GM21447 (cell line): ENCODE measurements around the gene MIS18A.
"Not testable (repeated sequence)": the region's sequence is repeated elsewhere in the genome, so short reads cannot be mapped to it uniquely, and the experiment has no call there.

Experiments used
- ATAC-seq: cut with Tn5 transposase; IDR thresholded peaks from one replicate; pipeline ENCODE4 v1.9.1; 2021; ENCODE audit not compliant: unreplicated experiment

The MIS18A gene, protein sequence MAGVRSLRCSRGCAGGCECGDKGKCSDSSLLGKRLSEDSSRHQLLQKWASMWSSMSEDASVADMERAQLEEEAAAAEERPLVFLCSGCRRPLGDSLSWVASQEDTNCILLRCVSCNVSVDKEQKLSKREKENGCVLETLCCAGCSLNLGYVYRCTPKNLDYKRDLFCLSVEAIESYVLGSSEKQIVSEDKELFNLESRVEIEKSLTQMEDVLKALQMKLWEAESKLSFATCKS

DNA sequence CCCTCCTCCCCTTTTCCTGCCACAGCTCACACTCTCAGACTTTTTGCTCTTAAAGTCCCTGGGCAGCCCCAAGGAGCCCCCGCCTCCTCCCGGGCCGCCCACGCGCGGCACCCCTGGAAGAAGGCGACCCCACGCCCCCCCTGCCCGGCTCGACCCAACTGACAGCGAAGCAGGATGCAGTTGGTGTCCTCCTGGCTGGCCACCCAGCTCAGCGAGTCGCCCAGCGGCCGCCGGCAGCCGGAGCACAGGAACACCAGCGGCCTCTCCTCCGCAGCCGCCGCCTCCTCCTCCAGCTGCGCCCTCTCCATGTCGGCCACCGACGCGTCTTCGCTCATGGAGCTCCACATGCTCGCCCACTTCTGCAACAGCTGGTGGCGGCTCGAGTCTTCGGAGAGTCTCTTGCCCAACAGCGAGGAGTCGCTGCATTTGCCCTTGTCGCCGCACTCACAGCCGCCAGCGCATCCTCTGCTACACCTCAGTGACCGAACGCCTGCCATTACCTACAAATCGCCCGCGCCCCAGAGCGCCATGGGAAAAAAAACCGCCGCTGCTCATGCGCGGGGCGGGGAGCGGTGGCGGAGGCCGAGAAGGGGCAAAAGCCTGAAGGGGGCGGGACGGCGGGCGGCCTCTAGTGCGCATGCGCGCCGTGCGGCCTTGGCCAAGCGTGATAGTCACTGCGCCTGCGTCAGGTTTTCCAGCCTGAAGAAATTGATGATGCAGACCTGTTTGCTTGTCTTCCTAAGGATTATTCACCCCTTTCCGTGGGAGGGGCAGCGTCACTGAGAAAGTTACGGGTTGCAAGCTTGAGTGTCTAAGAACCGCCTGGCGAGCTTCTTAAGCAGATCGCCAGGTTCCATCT lies at the start of gene MIS18A:
TSS of gene MIS18A (minus strand) at position 532 of the 859 bp plus-strand sequence. CDS start at position 497, 35 bp downstream.
- peak; percentile 90 for ATAC-seq

DNA sequence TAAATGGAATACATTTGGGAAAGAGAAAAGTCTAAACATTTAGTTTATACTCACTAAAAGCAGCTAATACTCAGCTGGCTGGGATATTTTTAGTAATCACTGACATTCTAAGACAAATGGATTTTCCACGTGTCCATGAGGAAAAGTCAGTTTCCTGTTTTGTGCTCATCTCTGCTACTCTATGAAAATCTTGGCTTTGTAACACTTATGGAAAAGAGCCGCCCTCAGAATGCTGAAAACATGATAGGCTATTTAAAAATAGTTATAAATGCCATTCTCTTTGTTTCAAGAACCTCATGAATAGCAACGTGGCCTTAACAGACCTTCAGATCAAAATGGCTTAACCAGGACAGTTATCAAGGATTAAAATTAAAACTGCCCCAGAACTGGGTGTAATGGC lies 49.7 kb upstream of the MIS18A start:
- no peak for ATAC-seq

DNA sequence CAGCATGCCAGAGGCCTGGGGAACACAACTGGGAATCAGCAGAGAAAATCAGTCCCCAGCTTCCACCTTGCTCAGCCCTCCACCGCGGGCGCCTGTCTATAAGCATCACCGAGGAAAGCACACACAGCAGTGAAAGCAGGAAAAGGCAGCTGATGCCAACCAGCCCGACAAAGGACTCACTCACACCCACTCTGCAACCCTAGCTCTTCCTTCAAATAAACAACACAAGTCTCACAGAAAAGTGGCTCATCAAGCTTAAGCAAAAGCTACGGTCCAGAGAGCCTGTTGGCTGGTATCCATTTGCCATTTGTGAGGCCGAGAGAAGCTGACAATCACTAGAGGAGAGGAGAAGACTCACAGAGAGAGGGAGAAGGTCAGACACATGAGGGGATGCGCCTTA lies 46.9 kb upstream of the MIS18A start:
- ATAC-seq: no peak

DNA sequence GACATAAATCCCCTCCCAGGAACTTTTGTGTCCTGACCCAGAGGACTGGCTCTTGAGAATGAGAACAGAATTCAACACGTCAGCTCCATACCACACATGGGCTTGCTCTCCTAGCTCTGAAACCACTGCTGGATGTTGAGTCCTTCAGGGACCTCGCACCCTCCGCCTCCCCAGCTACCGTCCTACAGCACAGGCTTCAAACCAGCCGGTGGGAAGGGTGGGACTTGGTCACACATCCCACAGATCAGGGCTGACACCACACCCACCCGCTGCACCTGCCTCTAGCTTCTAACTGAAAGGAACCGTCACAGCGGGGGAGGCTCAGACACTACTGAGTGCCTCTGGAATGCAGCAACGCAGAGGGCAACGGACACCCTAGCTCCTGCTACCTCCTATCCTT lies 43.8 kb upstream of the MIS18A start:
- no peak for ATAC-seq

DNA sequence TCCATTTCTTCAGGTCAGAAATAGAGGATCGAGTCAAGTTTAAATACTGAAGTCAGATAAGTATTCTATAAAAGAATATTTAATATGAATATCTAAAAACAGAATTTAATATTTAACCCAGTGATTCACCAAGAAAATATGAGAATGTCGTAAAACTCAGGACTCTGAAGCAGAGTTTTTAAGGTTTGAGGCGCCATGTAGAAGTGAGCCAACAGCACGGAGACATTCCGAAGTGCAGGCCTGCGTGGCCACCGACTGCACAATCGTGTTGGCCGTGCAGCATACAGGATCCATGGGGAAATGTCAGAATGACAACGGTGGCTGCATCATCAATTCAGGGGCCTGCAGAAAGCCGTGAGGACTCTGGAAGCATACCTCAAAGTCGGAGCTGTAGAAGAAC lies 43.3 kb upstream of the MIS18A start:
- no peak for ATAC-seq

DNA sequence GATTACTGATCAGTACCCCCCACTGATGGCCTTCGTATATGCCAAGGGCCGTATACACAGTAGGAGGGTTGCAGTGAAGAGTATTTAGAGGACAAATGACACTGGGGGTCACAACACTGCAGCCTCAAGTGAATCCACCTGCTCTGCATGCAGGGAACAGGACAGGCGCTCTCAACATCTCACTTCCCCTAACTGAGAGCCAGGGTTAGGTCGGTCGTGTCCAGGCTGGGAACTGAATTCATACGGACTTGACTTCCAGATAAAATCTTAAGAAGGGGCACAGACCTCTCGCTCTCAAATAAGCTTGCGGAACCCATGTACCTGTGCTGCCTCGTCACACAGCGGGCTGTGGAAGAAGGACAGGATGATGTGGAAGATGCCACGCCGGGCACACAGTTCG lies 42.6 kb upstream of the MIS18A start:
- no peak for ATAC-seq

DNA sequence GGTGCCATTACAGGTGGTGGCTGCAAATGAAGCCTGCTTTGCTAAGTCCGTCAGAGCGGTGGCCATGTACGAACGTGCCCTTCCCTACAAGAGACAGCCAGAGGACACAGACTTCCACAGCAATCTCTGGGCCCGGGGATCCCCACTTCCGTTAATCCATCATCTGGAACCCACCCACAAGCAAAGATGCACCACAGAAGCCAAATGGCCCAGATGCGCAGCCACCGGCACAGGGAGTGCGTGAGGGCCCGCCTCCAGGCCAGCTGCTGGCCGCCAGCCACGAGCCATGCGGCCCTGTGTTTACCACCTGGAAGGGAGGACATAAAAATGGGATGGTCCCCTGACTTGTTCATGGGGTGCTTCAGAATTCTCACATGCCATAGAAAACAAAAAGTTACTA lies 41.9 kb upstream of the MIS18A start:
- ATAC-seq: no peak

DNA sequence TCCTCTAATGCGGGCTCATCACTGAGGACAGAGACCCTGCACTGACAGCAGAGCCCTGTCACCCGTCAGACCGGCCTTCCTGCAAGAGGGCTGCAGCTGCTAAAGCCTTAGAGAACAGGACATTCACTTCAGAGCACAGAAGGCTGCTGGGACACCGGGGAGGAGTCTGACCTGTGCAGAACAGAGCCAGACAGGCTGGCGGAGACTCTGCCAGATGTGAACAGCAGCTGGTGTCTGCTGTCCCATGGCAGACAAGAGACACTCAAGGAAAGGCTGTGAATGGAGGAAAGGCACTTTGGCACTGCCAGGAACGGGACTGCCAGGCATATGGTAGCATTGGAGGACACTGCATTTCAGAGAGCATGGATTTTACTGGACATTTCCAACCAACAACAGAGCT lies 41.2 kb upstream of the MIS18A start:
- ATAC-seq: no peak

DNA sequence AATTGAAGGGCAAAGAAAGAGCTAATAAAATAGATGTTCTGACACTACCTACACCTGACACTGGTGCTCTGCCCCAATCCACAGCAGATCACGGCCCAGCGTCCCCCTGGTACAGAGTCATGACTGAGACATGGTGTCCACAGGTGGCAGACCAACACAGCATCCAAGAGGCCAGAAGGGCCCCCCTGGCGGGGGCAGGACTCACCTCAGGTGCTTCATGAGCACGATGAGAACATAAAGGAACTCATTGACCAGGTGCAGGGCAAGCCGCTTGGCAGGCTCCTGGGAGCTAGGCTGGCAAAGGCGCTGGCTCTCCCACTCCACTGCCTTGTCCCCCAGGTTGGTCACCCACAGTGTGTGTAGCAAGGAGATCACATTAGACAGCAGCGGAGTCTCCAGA lies 40.2 kb upstream of the MIS18A start:
- ATAC-seq: no peak

DNA sequence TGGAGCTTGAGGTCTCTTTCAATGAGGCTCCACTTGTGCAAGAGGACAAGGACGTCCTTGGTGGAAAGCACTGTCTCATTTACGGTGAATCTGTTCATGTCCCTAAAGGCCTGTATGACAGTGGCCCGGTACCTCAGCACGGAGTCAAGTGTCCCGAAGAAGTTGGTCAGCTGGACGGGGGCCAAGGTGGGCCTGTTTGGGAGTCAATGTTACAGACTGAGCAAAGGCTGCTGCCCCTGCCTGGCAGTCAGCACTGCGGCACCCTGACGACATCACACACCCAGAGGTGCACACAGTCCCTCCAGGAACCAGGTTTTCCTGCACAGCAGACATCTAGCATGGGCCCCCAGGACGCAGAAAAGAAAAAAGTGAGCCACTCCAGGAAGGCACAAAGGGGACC lies 38.9 kb upstream of the MIS18A start:
- ATAC-seq: no peak

DNA sequence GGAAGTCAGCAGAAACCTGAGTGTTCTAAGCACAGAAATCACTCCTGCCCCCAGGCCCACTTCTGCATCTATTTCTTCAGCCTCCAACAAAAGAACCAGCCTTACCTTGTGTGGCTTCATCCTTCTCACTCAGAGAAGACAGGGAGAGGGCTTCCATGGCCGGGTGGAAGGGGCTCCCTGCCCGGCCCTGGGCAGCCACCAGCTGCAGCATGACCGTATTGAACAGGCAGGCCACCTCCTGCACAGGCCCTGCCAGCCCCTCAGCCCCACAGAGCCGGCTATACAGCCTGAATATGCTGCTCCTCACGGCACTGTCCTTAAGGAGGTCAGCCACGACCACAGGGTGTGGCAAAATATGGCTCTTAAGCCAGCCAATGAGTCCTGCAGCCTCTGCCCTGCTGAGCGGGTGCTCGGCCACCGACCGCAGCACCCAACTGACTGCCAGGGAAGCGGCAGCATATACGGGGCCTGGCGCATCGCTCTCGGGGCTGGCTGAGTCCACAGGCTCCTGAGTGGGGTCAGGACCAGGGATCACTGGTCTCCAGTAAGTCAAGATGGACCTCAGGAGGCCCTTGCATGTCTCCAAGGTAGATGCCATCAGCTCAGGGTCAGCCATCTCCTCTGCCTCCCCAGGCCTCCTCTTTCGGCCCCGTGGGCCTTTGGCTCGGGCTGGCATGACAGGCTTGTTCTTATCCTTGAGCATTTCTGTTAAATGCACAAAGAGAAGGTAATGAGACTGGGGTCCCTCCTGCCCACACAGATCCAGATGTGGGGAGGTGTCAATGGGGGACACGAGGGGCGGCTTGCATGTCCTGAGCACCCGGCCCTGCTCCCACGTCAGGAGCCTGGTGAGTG lies 37.7 kb upstream of the MIS18A start:
- ATAC-seq: no peak

DNA sequence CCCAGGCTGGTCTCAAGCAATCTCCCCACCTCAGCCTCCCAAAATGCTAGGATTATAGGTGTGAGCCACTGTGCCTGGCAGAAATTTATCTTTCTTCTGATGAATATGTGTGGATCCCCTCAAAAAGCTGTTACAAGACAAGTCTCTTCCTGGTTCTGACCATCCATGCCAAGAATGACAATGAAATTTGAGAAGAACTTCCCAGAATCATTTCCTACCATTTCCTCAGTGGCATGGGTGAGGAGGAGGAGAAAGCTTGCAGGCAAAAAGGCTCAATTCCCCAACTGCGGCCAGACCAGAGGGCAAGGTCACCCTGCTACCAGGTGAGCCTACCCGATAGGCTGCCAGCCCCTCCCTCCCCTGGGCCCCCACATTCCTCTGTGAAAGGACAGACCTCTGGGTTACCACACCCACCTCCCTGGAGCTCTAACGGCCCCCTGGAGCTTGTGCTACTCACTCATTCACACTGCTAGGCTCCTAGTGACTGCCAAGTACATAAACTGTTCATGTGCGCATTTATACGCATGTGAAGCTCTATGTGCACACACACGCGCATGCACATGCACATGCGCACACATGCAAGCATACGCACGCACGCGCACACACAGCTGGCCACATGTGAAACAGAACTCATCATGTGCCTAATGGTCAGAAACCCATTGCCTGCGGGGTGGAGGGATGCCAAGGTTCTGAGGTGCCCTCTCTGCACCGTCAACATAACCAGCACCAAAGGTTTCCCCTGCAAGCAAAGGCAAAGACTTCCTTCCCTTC lies 36.8 kb upstream of the MIS18A start:
- ATAC-seq: no peak

DNA sequence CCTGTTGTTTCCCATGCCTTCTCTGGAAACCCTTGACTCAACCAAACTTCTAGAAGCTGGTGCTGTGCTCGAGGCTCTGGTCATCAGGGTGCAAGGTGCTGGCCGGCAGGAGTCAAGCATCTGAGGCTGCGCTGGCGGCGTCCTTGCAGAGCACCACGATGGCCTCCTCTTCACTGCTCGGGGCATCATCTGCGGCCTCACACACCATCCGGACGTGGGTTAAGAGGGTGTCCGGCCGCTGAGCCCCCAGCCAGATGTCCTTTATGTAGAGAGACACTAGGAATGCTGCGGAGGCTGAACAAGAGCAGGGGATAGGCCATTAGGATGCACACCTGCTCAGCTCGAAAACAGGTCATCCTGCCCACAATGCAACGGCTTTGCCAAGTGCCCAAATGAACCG lies 36.0 kb upstream of the MIS18A start:
- no peak for ATAC-seq

DNA sequence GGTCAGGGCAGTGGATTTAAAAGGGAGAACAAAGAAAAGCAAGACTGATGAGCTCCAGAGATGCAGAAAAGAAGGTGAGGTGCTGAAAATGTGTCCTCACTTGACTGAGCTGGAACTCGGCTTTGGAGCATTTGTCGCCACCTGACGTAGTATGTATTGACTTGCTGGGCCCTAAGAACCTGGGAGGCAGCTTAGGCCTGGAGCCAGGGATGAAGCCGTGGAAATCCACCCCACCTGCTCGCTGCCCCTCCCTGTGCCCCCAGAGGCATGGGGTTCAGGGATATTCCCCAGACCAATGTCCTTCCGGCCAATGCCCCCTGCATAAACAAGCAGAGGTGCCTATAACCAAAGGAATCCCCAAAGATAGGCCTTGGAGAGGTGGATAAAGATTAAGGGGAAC lies 34.1 kb upstream of the MIS18A start:
- no peak for ATAC-seq

DNA sequence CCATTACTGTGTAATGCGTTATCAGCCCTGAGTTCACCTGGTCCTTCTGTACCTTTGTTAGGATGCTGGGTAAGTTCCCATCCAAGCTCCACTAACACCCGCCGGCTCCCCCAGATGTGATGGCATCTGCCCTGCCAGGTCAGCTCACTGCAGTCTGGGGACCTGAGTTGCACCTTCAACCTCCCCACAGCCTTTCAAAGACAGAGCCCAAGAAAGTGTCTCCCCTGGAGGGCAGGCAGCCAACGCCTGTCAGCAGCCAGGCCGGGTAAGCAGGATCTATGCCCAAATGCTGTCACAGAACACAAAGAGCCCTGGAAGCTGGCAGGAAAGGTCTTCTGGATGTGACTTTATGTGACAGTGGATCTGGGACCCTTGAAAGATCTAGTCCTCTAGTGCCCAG lies 33.5 kb upstream of the MIS18A start:
- ATAC-seq: no peak

DNA sequence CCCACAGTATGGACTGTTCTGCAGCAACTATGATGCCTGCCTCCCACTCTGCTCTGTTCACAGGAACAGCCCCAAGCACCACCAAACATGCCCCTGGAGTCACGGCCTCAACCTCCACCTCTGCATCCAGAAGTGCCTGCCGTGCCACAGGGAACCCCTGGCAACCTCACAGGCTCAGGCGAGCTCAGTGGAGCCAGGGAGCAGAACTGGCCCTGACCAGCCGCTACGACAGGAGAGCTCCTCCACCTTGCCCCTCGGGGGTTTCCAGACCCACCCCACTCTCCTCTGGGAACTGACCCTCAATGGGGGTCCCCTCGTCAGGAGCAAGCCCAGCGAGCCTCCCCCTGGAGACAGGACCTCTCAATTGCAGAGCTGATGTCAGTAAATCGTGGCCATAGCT lies 32.8 kb upstream of the MIS18A start:
- no peak for ATAC-seq

DNA sequence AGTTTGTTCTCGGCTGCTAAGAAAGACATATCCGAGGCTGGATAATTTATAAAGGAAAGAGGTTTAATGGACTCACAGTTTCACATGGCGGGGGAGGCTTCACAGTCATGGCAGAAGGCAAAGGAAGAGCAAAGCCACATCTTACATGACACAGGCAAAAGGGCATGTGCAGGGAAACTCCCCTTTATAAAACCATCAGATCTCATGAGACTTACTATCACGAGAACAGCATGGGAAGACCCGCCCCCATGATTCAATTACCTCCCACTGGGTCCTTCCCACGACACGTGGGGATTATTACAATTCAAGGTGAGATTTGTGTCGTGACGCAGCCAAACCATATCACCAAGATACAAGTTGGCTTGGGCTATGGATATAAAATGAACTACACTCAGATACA lies 32.1 kb upstream of the MIS18A start:
- ATAC-seq: not testable (repeated sequence)

DNA sequence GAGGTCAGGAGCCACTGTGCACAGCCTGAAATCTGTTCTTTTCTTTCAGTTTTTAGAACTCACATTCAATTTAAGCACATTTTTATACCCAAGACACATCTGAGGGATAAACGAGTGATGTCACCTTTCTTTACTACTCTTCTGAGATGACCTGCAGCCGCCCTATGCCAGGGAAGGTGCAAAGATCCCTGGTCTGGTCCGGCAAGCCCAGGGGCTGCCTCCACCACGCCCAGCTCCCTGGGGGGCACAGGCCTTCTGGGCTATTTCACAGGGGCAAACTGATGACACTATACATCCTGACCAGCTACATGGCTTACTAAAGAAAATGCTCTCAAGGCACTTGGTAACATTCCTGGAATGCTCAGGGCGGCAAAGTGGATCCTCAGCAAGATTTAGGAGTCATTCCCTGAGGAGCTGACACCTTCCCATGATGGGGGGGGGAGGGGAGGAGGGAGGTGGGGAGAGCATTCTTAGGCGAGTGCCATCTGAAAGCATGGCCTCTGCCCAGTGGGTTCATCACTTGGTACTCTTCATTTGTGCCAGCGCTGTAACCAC lies 31.1 kb upstream of the MIS18A start:
- ATAC-seq: no peak

DNA sequence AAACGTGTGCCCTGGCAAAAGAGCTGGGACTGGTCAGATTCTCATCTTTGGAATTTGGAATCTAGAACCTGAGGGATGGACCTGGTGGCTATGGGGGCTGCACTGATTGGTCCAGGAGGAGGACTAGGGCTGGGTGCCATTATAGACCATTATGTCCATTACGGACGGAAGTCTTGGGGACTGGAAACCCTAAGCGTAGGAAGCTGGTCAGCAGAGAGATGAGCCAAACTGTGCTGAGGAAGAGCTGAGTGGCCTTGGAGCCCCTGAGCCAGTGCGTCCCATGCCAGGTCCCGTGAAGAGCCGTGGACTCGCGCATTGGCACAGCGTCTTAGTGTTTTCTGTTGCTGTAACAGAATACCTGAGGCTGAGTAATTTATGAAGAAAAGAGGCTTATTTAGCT lies 29.8 kb upstream of the MIS18A start:
- ATAC-seq: no peak

DNA sequence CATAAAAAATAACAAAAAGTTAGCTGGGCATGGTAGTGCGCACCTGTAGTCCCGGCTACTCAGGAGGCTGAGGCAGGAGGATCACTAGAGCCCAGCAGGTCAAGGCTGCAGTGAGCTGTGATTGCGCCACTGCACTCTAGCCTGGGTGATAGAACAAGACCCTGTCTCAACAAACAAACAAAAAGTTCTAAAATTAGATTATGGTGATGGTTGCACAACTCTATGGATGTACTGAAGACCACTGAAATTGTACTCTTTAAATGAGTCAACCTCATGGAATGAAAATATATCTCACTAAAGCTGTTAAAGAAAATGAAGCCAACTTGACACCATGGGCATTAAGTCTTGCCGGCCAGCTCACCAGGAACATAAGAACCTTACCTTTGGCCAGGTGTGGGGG lies 28.9 kb upstream of the MIS18A start:
- no peak for ATAC-seq
